Raji (cell line): Measurements from ENCODE around the gene SETD1A.

ENCODE experiments used
- POLR2A ChIP-seq: IDR thresholded peaks from 2 replicates; pipeline ENCODE4 v1.6.1; 2011; ENCODE audit warnings: low read depth, low read length, control low read depth; ENCODE audit not compliant: insufficient read depth

SETD1A gene

DNA sequence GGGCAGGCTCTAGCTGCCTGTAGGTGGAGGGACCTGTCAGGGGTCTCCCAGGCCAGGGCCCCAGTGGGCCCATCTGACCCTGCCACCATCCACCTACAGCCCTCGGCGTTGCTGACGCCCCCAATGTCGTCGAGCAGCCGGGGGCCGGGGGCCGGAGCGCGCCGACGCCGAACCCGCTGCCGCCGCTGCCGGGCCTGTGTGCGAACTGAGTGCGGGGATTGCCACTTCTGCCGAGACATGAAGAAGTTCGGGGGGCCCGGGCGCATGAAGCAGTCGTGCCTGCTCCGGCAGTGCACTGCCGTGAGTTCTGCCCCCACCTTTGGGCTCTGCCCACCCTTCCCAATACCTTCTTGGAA is 31.9 kb upstream of the SETD1A start:
- no peak for TF ChIP-seq POLR2A

DNA sequence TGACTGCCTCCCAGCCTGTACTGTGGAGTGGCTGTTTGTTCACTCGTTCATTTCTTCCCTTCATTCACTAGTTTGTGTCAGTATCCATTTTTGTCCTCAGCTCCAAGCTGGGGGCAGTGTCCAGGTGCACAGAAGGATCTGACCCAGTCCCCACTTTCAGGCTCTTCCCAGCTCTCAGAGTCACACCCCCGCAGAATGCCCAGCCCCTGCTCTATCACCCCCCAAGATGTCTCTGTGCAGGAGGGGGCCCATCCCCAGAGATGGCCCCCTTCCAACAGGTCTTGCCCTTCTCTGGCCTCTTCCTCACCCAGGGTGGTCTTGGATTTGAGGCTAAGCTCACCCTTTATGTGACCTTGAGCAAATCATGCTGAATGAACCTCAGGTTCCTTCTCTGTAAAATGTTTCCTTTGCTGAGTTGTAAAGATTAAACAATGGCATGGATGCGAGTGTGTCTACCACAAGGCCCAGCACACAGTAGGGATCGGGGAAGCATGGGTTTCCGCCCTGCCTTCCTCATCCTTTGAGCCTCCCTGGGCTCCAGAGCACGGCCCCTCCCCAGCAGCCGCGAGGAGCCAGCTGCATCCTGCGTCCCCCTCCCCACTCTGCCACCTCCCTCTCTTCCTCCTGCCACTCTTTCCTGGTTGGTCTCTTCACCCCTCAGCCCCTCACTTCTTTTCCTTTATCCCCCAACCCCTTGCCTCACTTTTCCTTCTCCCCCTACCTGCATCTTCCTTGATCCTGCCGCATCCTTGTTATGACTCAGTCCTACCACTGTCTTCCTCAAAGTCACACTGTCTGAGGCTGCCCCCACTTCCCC is 31.4 kb upstream of the SETD1A start:
- no peak for TF ChIP-seq POLR2A

DNA sequence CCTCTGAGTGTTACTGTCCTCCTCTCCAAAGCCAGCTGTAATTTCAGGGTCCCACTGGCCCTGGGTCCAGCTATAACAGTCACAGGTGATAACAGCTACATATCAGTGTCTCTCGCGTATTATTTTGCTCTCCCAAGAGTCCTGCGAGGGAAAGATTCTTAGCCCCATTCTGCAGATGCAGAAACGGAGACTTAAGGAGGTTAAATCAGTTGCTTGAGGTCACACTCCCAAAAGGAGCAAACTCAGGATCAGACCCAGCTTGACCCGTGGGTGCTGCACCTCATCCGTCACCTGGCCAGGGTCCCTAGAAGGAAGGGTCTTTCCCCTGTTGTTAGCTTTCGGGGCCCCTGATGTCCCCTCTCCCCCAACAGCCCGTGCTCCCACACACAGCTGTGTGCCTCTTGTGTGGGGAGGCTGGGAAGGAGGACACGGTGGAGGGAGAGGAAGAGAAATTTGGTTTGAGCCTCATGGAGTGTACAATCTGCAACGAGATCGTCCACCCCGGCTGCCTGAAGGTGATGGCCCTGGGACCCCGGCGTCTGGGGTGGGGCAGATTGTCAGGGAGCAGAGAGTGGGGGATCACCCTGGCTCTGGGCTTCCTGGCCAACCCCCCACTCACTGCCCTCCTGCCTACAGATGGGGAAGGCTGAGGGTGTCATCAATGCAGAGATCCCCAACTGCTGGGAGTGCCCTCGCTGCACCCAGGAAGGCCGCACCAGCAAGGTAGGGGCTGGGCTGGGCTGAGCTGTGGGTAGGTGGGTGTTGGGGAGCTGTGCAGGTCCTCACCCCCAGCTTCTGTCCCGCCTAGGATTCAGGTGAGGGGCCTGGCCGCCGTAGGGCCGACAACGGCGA is 30.4 kb upstream of the SETD1A start:
- no peak for TF ChIP-seq POLR2A

DNA sequence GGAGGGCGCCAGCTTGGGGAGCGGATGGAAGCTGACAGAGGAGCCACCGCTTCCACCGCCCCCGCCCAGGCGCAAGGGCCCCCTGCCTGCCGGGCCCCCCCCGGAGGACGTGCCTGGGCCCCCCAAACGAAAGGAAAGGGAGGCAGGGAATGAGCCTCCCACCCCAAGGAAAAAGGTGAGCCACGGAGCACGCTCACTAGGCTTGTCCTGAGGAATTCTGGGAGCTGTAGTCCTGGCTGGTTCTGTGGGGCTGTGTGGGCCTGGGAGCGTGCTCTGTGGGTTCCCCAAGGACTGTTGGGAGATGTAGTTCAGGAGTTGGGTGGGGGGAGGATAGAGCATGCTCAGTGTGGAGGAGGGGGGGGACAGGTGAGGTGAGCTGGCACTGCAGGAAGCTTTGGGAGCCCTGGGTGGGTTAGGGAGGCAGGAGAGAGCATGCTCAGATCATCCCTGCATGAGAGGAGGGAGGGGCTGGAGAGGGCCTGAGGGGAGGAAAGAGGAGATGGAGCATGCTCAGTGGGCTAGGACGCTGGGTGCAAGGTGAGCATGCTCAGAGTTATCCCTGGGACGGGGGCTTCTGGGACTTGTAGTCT is 29.7 kb upstream of the SETD1A start:
- TF ChIP-seq POLR2A: no peak

DNA sequence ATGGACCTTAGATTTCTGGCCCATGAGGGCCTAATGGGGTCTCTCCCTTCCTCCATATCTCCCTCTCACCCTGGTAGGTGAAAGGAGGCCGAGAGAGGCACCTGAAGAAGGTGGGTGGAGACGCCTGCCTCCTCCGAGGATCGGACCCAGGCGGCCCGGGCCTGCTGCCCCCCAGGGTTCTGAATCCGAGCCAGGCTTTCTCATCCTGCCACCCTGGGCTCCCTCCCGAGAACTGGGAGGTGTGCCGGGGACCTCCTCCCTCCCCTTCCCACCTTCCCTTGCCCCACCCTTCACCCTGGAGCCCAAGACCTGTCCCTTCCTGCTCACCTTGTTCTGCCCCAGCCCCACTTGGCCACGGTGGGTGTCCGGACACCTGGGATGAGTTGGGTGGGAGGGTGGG is 29.2 kb upstream of the SETD1A start:
- no peak for TF ChIP-seq POLR2A

DNA sequence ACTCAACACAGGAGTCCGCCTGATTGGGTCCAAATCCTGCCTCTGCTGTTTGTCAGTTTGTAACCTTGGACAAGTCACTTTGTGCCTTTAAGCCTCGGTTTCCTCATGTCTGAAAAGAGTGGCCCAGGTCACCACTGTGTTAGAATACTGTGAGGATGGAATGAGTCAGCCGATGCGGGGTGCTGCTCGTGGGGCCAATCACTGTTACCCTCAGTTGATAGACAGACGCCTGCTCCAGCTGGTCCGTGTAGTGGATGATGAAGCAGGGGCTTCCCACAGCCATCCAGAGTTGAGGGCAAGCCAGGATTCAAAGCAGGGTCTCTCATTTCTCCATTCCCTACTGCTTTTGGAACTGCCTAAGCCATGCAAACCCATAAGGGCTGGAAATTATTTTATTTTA is 28.4 kb upstream of the SETD1A start:
- no peak for TF ChIP-seq POLR2A

DNA sequence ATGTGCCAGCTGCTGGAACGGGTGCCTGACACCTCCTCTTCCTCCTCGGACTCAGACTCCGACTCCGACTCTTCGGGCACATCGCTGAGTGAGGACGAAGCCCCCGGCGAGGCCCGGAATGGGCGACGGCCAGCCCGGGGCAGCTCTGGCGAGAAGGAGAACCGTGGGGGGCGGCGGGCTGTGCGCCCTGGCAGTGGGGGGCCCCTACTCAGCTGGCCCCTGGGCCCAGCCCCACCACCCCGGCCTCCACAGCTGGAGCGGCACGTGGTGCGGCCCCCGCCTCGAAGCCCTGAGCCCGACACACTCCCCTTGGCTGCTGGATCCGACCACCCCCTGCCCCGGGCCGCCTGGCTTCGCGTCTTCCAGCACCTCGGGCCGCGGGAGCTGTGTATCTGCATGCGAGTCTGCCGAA is 27.4 kb upstream of the SETD1A start:
- no peak for TF ChIP-seq POLR2A

DNA sequence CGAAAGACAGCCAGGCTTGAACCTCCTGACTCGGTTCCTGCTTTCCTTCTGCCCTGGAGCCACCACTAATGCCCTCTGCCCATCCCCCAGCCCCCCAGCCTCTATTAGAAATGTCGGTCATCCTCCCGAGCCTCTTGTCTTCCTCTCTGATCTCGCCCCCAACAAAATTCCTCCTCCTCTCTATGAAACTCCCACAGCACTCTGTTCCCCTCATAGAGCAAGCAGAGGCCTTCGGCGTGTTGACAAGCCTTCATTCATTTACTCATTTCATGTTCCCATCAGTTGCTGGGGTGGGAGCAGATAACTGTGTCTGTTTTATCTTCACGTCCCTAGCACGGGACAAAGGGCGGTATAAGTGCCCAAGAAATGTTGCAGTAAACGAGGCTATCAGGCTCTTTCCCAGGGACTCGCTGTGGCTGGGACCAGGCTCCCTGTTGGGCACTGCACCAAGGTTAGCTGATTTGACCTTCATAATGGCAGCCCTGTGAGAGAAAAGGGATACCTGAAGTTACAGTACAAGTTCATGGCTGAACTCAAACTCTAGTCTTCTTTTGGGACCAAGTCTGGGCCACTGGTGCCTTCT is 26.4 kb upstream of the SETD1A start:
- no peak for TF ChIP-seq POLR2A

DNA sequence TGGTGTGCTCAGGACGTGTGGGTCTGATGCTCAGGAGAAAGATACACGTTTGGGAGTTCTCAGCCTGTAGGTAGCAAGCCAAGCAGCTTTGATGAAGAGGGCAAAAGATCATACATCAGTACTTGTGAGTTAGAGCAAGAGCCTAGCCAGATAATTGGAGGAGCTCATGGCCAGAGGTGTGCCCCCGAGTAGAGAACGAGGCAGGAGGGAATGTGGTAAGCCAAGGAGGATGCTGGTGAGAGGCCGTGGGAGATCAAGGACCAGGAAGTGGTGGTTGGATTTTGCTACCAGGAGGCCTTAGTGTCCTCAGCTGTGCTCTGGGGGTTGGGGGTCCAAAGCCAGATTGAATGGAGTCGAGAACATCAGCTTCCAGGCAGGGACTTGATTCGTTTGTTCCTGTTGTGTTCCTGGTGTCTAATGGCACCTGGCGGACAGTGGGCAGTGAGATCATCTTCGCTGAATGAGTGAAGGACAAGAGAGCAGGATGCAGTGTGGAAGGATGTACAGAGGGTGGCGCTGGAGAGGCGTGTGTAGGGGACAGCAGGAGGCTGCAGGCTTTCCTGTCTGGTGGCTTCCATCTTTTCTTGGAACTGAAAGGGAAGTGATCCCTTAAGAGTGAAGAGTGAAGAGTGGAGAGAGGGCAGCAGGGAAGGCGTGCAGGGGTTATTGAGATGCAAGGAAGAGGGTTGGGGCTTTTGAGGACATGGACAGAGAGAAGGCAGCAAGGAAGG is 22.6 kb upstream of the SETD1A start:
- TF ChIP-seq POLR2A: no peak

DNA sequence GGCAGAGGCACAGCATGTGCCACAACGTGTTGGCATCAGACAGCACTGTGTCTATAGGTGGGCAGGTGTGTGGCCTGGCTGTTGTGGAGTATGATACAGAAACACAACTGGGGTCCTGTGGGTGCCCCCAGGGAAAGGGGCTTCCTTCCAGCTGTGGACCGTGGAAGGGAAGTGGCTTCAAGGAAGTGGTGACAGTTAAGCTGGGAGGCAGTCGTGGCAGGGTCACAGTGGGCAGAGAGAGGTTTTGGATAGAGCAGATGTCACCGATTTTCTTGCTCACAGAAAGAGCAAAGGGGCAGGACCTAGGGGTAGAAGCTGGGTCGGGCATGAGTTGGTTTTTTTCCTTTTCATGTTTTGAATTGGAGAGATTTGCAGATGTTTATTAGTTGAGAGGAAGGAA is 19.9 kb upstream of the SETD1A start:
- no peak for TF ChIP-seq POLR2A

DNA sequence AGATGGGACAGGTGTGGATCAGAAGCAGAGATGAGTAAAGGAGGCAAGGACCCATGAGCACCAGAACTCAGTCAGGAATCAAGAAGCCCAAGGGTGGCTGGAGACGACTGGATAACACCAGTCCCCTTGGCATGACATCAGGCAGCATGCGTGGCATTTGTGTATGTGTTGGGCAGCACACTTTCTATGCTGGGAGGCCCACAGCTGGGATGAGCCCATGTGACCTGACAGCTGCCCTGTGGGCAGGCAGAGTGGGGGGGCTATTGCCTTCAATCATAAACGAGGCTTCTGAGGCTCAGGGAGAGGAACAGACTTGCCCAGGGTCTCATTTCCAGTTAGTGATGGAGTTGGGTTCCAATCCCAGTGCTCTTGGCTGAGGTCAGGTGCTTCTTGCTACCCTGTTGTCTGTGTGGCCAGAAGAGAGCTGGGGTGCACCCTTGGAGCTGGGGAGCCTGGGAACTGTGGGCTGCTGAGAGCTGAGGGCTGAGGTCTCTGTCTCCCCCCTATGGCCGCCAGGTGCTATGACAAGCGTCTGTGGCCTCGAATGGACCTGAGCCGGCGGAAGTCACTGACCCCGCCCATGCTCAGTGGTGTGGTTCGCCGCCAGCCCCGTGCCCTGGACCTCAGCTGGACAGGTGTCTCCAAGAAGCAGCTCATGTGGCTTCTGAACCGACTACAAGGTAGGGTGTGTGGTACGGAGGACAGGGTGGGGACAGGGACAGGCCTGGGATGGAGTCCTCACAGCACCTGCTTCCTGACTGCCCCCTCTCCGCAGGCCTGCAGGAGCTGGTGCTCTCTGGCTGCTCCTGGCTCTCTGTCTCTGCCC is 15.7 kb upstream of the SETD1A start:
- TF ChIP-seq POLR2A: no peak

DNA sequence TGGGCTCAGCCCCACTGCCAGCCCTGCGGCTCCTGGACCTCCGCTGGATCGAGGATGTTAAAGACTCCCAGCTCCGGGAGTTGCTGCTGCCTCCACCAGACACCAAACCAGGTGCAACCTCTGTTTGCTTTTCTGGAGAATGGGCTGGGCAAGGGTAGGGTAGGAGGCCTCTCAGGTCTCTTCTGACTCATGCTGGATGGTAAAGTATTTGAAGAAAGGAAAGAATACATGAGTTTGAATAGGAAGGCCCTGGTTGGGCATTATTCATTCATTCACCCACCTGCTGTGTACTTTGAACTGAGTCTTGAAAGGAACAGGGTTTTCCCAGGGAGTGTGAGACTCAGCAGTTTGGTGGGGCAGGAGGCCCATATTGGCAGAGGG is 15.1 kb upstream of the SETD1A start:
- TF ChIP-seq POLR2A: no peak

DNA sequence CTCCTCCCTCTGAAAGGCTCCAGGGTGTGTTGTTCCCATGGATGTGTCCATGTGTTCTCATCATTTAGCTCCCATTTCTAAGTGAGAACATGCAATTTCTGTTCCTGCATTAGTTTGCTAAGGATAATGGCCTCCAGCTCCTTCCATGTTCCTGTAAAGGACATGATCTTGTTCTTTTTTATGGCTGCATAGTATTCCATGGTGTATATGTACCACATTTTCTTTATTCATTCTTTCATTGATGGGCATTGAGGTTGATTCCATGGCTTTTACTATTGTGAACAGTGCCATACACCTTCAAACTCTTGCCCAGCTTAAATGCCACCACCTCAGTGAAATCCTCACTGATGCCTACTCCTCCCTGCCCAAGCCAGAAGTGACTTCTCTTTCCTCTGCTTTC is 13.2 kb upstream of the SETD1A start:
- no peak for TF ChIP-seq POLR2A
